ENCODE measurements around the gene STX1A.

The STX1A gene

DNA sequence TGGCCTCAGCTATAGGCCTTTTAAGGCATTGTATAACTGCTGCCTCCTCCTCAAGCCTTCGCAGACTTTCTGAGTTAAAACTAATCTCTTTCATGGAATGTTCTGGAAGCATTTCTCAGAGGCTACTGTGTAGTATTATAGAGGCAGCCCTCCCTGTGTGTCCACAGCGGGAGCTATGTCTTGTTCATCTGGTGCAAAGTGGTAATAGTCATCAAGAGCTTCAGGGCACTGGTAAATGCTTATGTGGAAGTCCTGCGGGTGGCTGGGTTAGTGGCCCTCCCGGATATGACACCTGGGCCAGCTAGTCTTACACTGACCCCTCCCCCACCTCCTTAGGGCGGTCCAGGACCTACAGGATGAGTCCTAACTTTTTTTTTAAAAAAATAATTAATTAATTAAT, 21.3 kb upstream of the STX1A start:
- DNase-seq (ENCODE audit: low read depth) = no peak
- TF ChIP-seq CTCF (conservative IDR thresholded peaks at IDR 0.05; ENCODE audit: control insufficient read depth, insufficient read depth, low read depth, low read length) = no peak
- H3K4me3 ChIP-seq (ENCODE audit: control insufficient read depth, low read depth, low read length) = no peak overlapping the region

- DNase-seq (ENCODE audit: low read depth) = no peak
- no peak for TF ChIP-seq CTCF (conservative IDR thresholded peaks at IDR 0.05; ENCODE audit: control insufficient read depth, insufficient read depth, low read depth, low read length)
- no peak overlapping the region for H3K4me3 ChIP-seq (ENCODE audit: control insufficient read depth, low read depth, low read length)
These were observed 20.7 kb upstream of the STX1A start for GRCh38 chr7:73740212-73740611.

DNA sequence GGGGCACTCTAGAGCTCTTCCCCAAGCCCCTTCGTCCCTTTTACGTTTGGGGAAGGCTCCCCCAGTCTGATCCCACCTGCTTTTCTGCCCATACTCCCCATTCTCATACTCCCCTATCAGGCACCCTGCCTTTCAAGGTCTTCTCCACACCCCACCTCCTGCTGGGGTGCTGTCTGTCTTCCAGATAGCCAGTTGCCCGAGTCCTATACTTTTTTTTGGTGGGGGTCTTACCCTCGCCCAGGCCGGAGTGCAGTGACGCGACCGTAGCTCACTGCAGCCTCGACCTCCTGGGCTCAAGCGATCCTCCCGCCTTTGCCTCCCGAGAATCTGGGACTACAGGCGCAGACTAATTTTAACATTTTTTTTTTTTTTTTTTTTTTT, 19.9 kb upstream of the STX1A start:
- peak overlapping the region; percentile 77 for H3K4me3 ChIP-seq (ENCODE audit: control insufficient read depth, low read depth, low read length)
- no peak for TF ChIP-seq CTCF (conservative IDR thresholded peaks at IDR 0.05; ENCODE audit: control insufficient read depth, insufficient read depth, low read depth, low read length)
- DNase-seq (ENCODE audit: low read depth) = no peak

GRCh38 chr7:73738612-73739386, 19.3 kb upstream of the STX1A start, which contains the start of gene ABHD11:
TSS of gene ABHD11 (minus strand) at chr7:73738802. CDS start at chr7:73738770, 32 bp downstream.
- TF ChIP-seq CTCF (conservative IDR thresholded peaks at IDR 0.05; ENCODE audit: control insufficient read depth, insufficient read depth, low read depth, low read length) = no peak
- peak; percentile 91 for DNase-seq (ENCODE audit: low read depth)
- peak within 1 kb of the TSS; percentile 77 for H3K4me3 ChIP-seq (ENCODE audit: control insufficient read depth, low read depth, low read length)

GRCh38 chr7:73738220-73738611, 18.7 kb upstream of the STX1A start:
- peak overlapping the region; percentile 77 for H3K4me3 ChIP-seq (ENCODE audit: control insufficient read depth, low read depth, low read length)
- no peak for TF ChIP-seq CTCF (conservative IDR thresholded peaks at IDR 0.05; ENCODE audit: control insufficient read depth, insufficient read depth, low read depth, low read length)
- DNase-seq (ENCODE audit: low read depth) = peak; percentile 35

DNA sequence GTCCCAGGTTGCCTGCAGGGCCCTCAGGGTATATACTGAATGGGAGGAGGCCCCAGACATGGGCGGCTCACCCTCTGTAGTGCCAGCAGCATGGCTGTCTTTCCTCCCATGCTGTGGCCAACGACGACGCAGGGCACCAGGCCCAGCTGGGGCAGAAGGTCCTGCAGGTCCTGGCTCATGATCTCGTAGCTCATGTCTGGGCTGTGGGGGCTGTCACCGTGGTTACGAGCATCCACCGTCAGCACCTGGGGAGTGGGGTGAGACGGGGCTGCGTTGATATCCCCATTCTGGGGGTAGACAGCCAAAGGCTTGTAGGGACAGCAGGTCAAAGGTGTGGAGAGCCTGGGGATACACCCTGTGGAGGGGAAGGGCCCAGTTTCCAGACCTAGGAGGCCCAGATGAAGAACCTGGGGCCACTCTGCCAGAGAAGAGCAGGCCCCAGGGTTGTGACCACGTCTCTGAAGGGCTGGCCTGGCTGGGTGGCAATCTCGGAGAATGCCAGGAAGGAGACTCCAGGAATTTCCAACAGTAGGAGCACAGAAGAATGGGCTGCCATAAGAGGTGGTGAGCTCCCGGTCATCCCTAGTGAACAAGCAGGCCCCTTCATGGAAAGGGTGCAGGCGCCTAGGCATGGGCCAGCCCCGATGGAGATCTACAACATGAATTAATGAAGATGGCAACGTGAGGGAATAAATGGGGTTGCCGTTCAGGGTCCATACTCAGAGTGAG, 18.2 kb upstream of the STX1A start:
- TF ChIP-seq CTCF (conservative IDR thresholded peaks at IDR 0.05; ENCODE audit: control insufficient read depth, insufficient read depth, low read depth, low read length) = no peak
- no peak for DNase-seq (ENCODE audit: low read depth)
- H3K4me3 ChIP-seq (ENCODE audit: control insufficient read depth, low read depth, low read length) = peak overlapping the region; percentile 77

Measured in fibroblast of mammary gland (primary cell).